Endodermal cell (in vitro differentiated cells): Measurements from ENCODE around the gene KRT12. TPM values are rescaled to one million over a fixed set of nuclear protein-coding genes. Genes with fewer than 3 reads are reported as not detected.

Source experiments
- DNase-seq: peaks from one replicate; pipeline ENCODE4 v3.0.0-alpha.2; 2017
- H3K27ac ChIP-seq: 2 replicates; pipeline ENCODE4 v1.5.1; 2013; ENCODE audit warnings: mild to moderate bottlenecking, low read depth, low read length, moderate library complexity
- H3K27me3 ChIP-seq: 2 replicates; pipeline ENCODE4 v1.6.1; 2013; ENCODE audit warnings: mild to moderate bottlenecking, low read length, moderate library complexity; ENCODE audit not compliant: insufficient read depth, control insufficient read depth, poor library complexity, severe bottlenecking
- H3K36me3 ChIP-seq: 2 replicates; pipeline ENCODE4 v1.7.0; 2013; ENCODE audit warnings: mild to moderate bottlenecking, low read length, moderate library complexity; ENCODE audit not compliant: control insufficient read depth, insufficient read depth
- H3K4me1 ChIP-seq: one replicate; pipeline ENCODE4 v1.7.0; 2013; ENCODE audit warnings: low read length; ENCODE audit not compliant: control insufficient read depth, insufficient read depth
- H3K4me3 ChIP-seq: 2 replicates; pipeline ENCODE4 v1.5.1; 2013; ENCODE audit warnings: mild to moderate bottlenecking, low read length, moderate library complexity
- H3K9ac ChIP-seq: 2 replicates; pipeline ENCODE4 v1.6.1; 2013; ENCODE audit warnings: mild to moderate bottlenecking, low read length, moderate library complexity; ENCODE audit not compliant: poor library complexity, severe bottlenecking; ENCODE audit errors: extremely low read depth
- H3K9me3 ChIP-seq: 2 replicates; pipeline ENCODE4 v1.6.1; 2013; ENCODE audit warnings: mild to moderate bottlenecking, low read length, moderate library complexity; ENCODE audit not compliant: control insufficient read depth
- H3K27ac Mint-ChIP-seq: 2 replicates; pipeline ENCODE4 v1.8.0; 2020; ENCODE audit warnings: mixed read lengths
- H3K27me3 Mint-ChIP-seq: 2 replicates; pipeline ENCODE4 v1.8.0; 2021; ENCODE audit warnings: mild to moderate bottlenecking, mixed read lengths; ENCODE audit not compliant: insufficient read depth
- H3K36me3 Mint-ChIP-seq: 2 replicates; pipeline ENCODE4 v1.8.0; 2020; ENCODE audit warnings: low read depth, mixed read lengths
- H3K4me1 Mint-ChIP-seq: 2 replicates; pipeline ENCODE4 v1.8.0; 2020; ENCODE audit warnings: mixed read lengths
- H3K4me3 Mint-ChIP-seq: 2 replicates; pipeline ENCODE4 v1.8.0; 2020; ENCODE audit warnings: mild to moderate bottlenecking, moderate library complexity, mixed read lengths
- H3K9me3 Mint-ChIP-seq: 2 replicates; pipeline ENCODE4 v1.8.0; 2020; ENCODE audit warnings: mild to moderate bottlenecking, mixed read lengths
- WGBS, 2 experiments: methylation state at CpG; one replicate each; pipeline versions ENCODE4 v1.1.5 to v1.1.7; 2013; ENCODE audit warnings: missing lambda C conversion rate in 2 of 2, mixed read lengths in 1 of 2; ENCODE audit not compliant: insufficient coverage in 1 of 2, insufficient read length in 1 of 2; 5-methylcytosine and 5-hydroxymethylcytosine counted together
- total RNA-seq, 2 donors: library from RNA; stranded (reverse); fragmentation: NEBNext Ultra II Directional in 1 of 2; extraction: Animal tissue kit (Norgen Biotek cat#: 25700) in 1 of 2; gene quantifications; 2 replicates in 1 of 2; 3 replicates in 1 of 2; pipeline ENCODE4 v1.2.1, GENCODE V29; 2021
- TF ChIP-seq, protein P1 (sequence below): fragments of 200-600 bp; sonication (generic); conservative IDR thresholded peaks from 2 replicates; pipeline ENCODE4 v1.5.0; 2021; ENCODE audit warnings: antibody characterized with exemption, mild to moderate bottlenecking

The KRT12 gene
- total RNA-seq, 2 donors from 2014 or later: not detected

DNA sequence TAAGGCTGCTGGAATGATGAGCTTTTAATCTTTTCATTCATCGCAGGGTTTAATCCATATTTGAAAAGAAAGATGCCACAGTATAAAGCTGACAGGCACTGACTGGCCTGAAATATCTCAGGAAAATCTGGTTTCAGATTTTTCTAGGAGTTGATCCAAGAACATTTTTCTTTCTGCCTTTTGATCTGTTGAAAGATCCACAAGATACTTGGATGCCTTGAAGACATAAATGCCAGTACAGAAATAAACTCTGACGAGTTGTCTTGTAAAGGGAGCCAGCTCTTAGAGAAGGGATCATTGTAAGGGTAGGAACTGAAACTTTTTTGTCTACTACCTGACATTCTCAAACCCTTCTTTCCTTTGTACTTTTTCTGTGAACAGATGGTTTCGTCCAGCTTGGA, 43.4 kb upstream of the KRT12 start:
- Mint-ChIP-seq H3K27me3 (peaks cover 22% of the 10 kb centered on the region), H3K27ac (no peak overlapping the region), H3K36me3 (no peaks in the 10 kb centered on the region), H3K4me3 (no peak overlapping the region), H3K4me1 (peaks cover 9% of the 10 kb centered on the region), H3K9me3 (no peaks in the 10 kb centered on the region)
- Histone ChIP-seq H3K4me1 (no peaks in the 10 kb centered on the region), H3K27me3 (no peaks in the 10 kb centered on the region), H3K9ac (no peak overlapping the region), H3K4me3 (no peak overlapping the region), H3K9me3 (no peaks in the 10 kb centered on the region), H3K36me3 (no peaks in the 10 kb centered on the region), H3K27ac (no peak overlapping the region)
- WGBS, 2 experiments: 95 to 100% methylated on average over 1 to 3 of the region's 3 CpGs
- TF ChIP-seq, protein P1, sequence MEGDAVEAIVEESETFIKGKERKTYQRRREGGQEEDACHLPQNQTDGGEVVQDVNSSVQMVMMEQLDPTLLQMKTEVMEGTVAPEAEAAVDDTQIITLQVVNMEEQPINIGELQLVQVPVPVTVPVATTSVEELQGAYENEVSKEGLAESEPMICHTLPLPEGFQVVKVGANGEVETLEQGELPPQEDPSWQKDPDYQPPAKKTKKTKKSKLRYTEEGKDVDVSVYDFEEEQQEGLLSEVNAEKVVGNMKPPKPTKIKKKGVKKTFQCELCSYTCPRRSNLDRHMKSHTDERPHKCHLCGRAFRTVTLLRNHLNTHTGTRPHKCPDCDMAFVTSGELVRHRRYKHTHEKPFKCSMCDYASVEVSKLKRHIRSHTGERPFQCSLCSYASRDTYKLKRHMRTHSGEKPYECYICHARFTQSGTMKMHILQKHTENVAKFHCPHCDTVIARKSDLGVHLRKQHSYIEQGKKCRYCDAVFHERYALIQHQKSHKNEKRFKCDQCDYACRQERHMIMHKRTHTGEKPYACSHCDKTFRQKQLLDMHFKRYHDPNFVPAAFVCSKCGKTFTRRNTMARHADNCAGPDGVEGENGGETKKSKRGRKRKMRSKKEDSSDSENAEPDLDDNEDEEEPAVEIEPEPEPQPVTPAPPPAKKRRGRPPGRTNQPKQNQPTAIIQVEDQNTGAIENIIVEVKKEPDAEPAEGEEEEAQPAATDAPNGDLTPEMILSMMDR: no peak
- DNase-seq: no peak

DNA sequence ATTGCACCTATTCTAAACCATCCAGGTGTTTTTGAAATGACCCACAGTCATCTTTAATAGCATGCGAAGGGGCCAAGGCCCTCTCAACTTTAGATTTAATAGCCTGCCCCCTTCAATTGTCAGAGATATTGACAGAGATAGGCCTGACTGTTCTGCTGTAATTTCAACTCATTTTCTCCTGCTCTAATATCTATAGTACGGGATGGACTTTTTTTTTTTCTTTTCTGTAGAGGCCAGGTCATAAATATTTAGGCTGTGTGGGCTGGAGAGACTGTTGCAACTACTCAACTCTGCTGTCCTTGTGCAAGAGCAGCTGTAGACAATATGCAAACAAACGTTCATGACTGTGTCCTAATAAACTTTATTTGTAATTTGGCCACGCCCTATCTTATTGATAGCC, 42.7 kb upstream of the KRT12 start:
- H3K9me3 Mint-ChIP-seq: no peaks in the 10 kb centered on the region
- no peak overlapping the region for H3K4me3 Mint-ChIP-seq
- TF ChIP-seq, protein P1: no peak
- peaks cover 12% of the 10 kb centered on the region for H3K4me1 Mint-ChIP-seq
- peaks cover 29% of the 10 kb centered on the region for H3K27me3 Mint-ChIP-seq
- H3K36me3 Mint-ChIP-seq: no peaks in the 10 kb centered on the region
- H3K9ac ChIP-seq: no peak overlapping the region
- H3K27me3 ChIP-seq: no peaks in the 10 kb centered on the region
- H3K4me1 ChIP-seq: no peaks in the 10 kb centered on the region
- H3K4me3 ChIP-seq: no peak overlapping the region
- H3K27ac ChIP-seq: no peak overlapping the region
- H3K27ac Mint-ChIP-seq: no peak overlapping the region
- whole genome bisulfite sequencing, 2 experiments: 77 to 93% methylated on average over 2 to 4 of the region's 4 CpGs
- no peaks in the 10 kb centered on the region for H3K9me3 ChIP-seq
- no peak for DNase-seq
- no peaks in the 10 kb centered on the region for H3K36me3 ChIP-seq

DNA sequence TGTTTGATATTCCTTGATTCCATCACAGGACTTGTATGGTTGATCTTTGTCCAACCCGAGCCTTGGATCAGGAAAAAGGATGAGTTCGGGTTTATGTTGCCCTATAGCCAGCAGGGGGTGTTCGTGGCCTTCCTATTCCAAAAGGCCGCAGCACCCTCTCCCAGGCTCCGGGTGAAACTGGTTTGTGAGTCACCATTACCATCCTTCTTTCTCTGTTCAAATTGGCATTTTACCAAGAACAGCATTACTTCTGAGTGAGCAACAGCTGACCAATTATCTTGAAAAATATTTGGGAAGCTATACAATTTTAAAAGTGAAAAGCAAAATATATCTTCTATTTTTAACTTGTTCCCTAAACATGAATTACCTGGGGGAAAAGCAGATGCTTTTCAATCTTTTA, 42.3 kb upstream of the KRT12 start:
- Histone ChIP-seq H3K36me3 (no peaks in the 10 kb centered on the region), H3K9ac (no peak overlapping the region), H3K4me3 (no peak overlapping the region), H3K9me3 (no peaks in the 10 kb centered on the region), H3K27ac (no peak overlapping the region), H3K4me1 (no peaks in the 10 kb centered on the region), H3K27me3 (no peaks in the 10 kb centered on the region)
- peak; percentile 92 for DNase-seq
- TF ChIP-seq, protein P1: peak; percentile 87
- 5 to 19% methylated on average over 5 of the region's 5 CpGs for WGBS, 2 experiments
- Mint-ChIP-seq H3K4me3 (no peak overlapping the region), H3K36me3 (no peaks in the 10 kb centered on the region), H3K27me3 (peaks cover 33% of the 10 kb centered on the region), H3K9me3 (no peaks in the 10 kb centered on the region), H3K27ac (no peak overlapping the region), H3K4me1 (peaks cover 17% of the 10 kb centered on the region)
